Measurements from ENCODE around the gene BNIPL.

Gene BNIPL

GRCh38 chr1:151036356-151036755 lies at the start of gene BNIPL:
BNIPL (plus strand) TSS chr1:151036586; CDS start chr1:151036726, 140 bp downstream.
- H3K4me3 ChIP-seq, result no peak within 1 kb of the TSS
- H3K36me3 ChIP-seq (replicated peaks), result peaks cover 11% of the 10 kb centered on the region
- in situ Hi-C loops (cut with MboI; ENCODE audit: low sequenced_read_pairs), result no loop called here
- no peak for DNase-seq (ENCODE audit: low spot score in 2 of 2)
- H3K27me3 ChIP-seq (ENCODE audit: low read depth), result no peaks in the 10 kb centered on the region
- H3K4me1 ChIP-seq, result no peaks in the 10 kb centered on the region
- H3K9me3 ChIP-seq, result no peaks in the 10 kb centered on the region

GRCh38 chr1:150987924-150988323 lies 48.5 kb upstream of the BNIPL start:
- H3K4me1 ChIP-seq, result no peaks in the 10 kb centered on the region
- in situ Hi-C loops (cut with MboI; ENCODE audit: low sequenced_read_pairs), result no loop called here
- no peaks in the 10 kb centered on the region for H3K27me3 ChIP-seq (ENCODE audit: low read depth)
- H3K9me3 ChIP-seq, result no peaks in the 10 kb centered on the region
- H3K4me3 ChIP-seq, result no peak overlapping the region
- no peaks in the 10 kb centered on the region for H3K36me3 ChIP-seq (replicated peaks)
- no peak for DNase-seq (ENCODE audit: low spot score in 2 of 2)

- in situ Hi-C loops (cut with MboI; ENCODE audit: low sequenced_read_pairs), result no loop called here
- no peak for DNase-seq (ENCODE audit: low spot score in 2 of 2)
- no peaks in the 10 kb centered on the region for H3K9me3 ChIP-seq
- no peak overlapping the region for H3K4me3 ChIP-seq
- H3K36me3 ChIP-seq (replicated peaks), result peaks cover 4% of the 10 kb centered on the region; the same call in 1 of the 2 replicates
- H3K4me1 ChIP-seq, result no peaks in the 10 kb centered on the region
- no peaks in the 10 kb centered on the region for H3K27me3 ChIP-seq (ENCODE audit: low read depth)
Observed at GRCh38 chr1:150992626-150993025, 43.8 kb upstream of the BNIPL start.

- Histone ChIP-seq H3K9me3 (no peaks in the 10 kb centered on the region), H3K4me1 (no peaks in the 10 kb centered on the region), H3K36me3 (replicated peaks) (peaks cover 7% of the 10 kb centered on the region; the same call in 1 of the 2 replicates), H3K4me3 (no peak overlapping the region), H3K27me3 (ENCODE audit: low read depth) (no peaks in the 10 kb centered on the region)
- DNase-seq (ENCODE audit: low spot score in 2 of 2), result no peak
- in situ Hi-C loops (cut with MboI; ENCODE audit: low sequenced_read_pairs), result no loop called here
Observed at GRCh38 chr1:150994248-150994647, 42.1 kb upstream of the BNIPL start.

GRCh38 chr1:150995460-150995859 lies 40.9 kb upstream of the BNIPL start:
- DNase-seq (ENCODE audit: low spot score in 2 of 2), result no peak
- Histone ChIP-seq H3K9me3 (no peaks in the 10 kb centered on the region), H3K36me3 (replicated peaks) (peaks cover 7% of the 10 kb centered on the region; the same call in 1 of the 2 replicates), H3K4me1 (no peaks in the 10 kb centered on the region), H3K27me3 (ENCODE audit: low read depth) (no peaks in the 10 kb centered on the region), H3K4me3 (no peak overlapping the region)
- in situ Hi-C loops (cut with MboI; ENCODE audit: low sequenced_read_pairs), result no loop called here

- in situ Hi-C loops (cut with MboI; ENCODE audit: low sequenced_read_pairs), result no loop called here
- Histone ChIP-seq H3K36me3 (replicated peaks) (peaks cover 7% of the 10 kb centered on the region; the same call in 1 of the 2 replicates), H3K27me3 (ENCODE audit: low read depth) (no peaks in the 10 kb centered on the region), H3K4me1 (no peaks in the 10 kb centered on the region), H3K9me3 (no peaks in the 10 kb centered on the region), H3K4me3 (no peak overlapping the region)
- DNase-seq (ENCODE audit: low spot score in 2 of 2), result peak in 1 of 2 experiments; percentile 55
Observed at GRCh38 chr1:150995896-150996295, 40.5 kb upstream of the BNIPL start.

- in situ Hi-C loops (cut with MboI; ENCODE audit: low sequenced_read_pairs), result no loop called here
- no peaks in the 10 kb centered on the region for H3K4me1 ChIP-seq
- no peak overlapping the region for H3K4me3 ChIP-seq
- no peaks in the 10 kb centered on the region for H3K27me3 ChIP-seq (ENCODE audit: low read depth)
- no peaks in the 10 kb centered on the region for H3K9me3 ChIP-seq
- H3K36me3 ChIP-seq (replicated peaks), result peaks cover 7% of the 10 kb centered on the region
- no peak for DNase-seq (ENCODE audit: low spot score in 2 of 2)
Observed at GRCh38 chr1:150997126-150997872, 39.1 kb upstream of the BNIPL start.

- no peak for DNase-seq (ENCODE audit: low spot score in 2 of 2)
- Histone ChIP-seq H3K27me3 (ENCODE audit: low read depth) (no peaks in the 10 kb centered on the region), H3K36me3 (replicated peaks) (peaks cover 7% of the 10 kb centered on the region), H3K4me1 (no peaks in the 10 kb centered on the region), H3K4me3 (no peak overlapping the region), H3K9me3 (no peaks in the 10 kb centered on the region)
- in situ Hi-C loops (cut with MboI; ENCODE audit: low sequenced_read_pairs), result no loop called here
Observed at GRCh38 chr1:150997949-150998348, 38.4 kb upstream of the BNIPL start.

- peaks cover 7% of the 10 kb centered on the region for H3K36me3 ChIP-seq (replicated peaks)
- H3K4me1 ChIP-seq, result peaks cover 2% of the 10 kb centered on the region; the same call in 1 of the 2 replicates
- no peak for DNase-seq (ENCODE audit: low spot score in 2 of 2)
- H3K27me3 ChIP-seq (ENCODE audit: low read depth), result no peaks in the 10 kb centered on the region
- no peaks in the 10 kb centered on the region for H3K9me3 ChIP-seq
- no peak overlapping the region for H3K4me3 ChIP-seq
- in situ Hi-C loops (cut with MboI; ENCODE audit: low sequenced_read_pairs), result no loop called here
Observed at GRCh38 chr1:150999051-150999674, 37.2 kb upstream of the BNIPL start.

- in situ Hi-C loops (cut with MboI; ENCODE audit: low sequenced_read_pairs), result no loop called here
- Histone ChIP-seq H3K4me3 (no peak overlapping the region), H3K27me3 (ENCODE audit: low read depth) (no peaks in the 10 kb centered on the region), H3K9me3 (no peaks in the 10 kb centered on the region), H3K4me1 (peaks cover 2% of the 10 kb centered on the region; the same call in 1 of the 2 replicates), H3K36me3 (replicated peaks) (peaks cover 7% of the 10 kb centered on the region)
- no peak for DNase-seq (ENCODE audit: low spot score in 2 of 2)
Observed at GRCh38 chr1:150999926-151000325, 36.5 kb upstream of the BNIPL start.

GRCh38 chr1:151000408-151000807 lies 36.0 kb upstream of the BNIPL start:
- Histone ChIP-seq H3K4me1 (peaks cover 2% of the 10 kb centered on the region; the same call in 1 of the 2 replicates), H3K36me3 (replicated peaks) (peaks cover 7% of the 10 kb centered on the region)
- in situ Hi-C loops (cut with MboI; ENCODE audit: low sequenced_read_pairs), result no loop called here

GRCh38 chr1:151001602-151002001 lies 34.8 kb upstream of the BNIPL start:
- in situ Hi-C loops (cut with MboI; ENCODE audit: low sequenced_read_pairs), result no loop called here
- no peak for DNase-seq (ENCODE audit: low spot score in 2 of 2)
- H3K4me3 ChIP-seq, result no peak overlapping the region
- H3K9me3 ChIP-seq, result no peaks in the 10 kb centered on the region
- H3K36me3 ChIP-seq (replicated peaks), result peaks cover 7% of the 10 kb centered on the region
- H3K27me3 ChIP-seq (ENCODE audit: low read depth), result no peaks in the 10 kb centered on the region
- H3K4me1 ChIP-seq, result peaks cover 4% of the 10 kb centered on the region

More at GRCh38 chr1:151000408-151000807, 36.0 kb upstream of the BNIPL start:
- Histone ChIP-seq H3K27me3 (ENCODE audit: low read depth) (no peaks in the 10 kb centered on the region), H3K4me3 (no peak overlapping the region), H3K9me3 (no peaks in the 10 kb centered on the region)
- no peak for DNase-seq (ENCODE audit: low spot score in 2 of 2)

- Histone ChIP-seq H3K4me1 (peaks cover 7% of the 10 kb centered on the region), H3K27me3 (ENCODE audit: low read depth) (no peaks in the 10 kb centered on the region), H3K36me3 (replicated peaks) (peaks cover 7% of the 10 kb centered on the region), H3K4me3 (no peak overlapping the region), H3K9me3 (no peaks in the 10 kb centered on the region)
- DNase-seq (ENCODE audit: low spot score in 2 of 2), result no peak
- in situ Hi-C loops (cut with MboI; ENCODE audit: low sequenced_read_pairs), result no loop called here
Observed at GRCh38 chr1:151002051-151002450, 34.3 kb upstream of the BNIPL start.

- H3K9me3 ChIP-seq, result no peaks in the 10 kb centered on the region
- H3K4me3 ChIP-seq, result no peak overlapping the region
- H3K36me3 ChIP-seq (replicated peaks), result peaks cover 3% of the 10 kb centered on the region
- H3K4me1 ChIP-seq, result peaks cover 12% of the 10 kb centered on the region
- DNase-seq (ENCODE audit: low spot score in 2 of 2), result no peak
- in situ Hi-C loops (cut with MboI; ENCODE audit: low sequenced_read_pairs), result no loop called here
- no peaks in the 10 kb centered on the region for H3K27me3 ChIP-seq (ENCODE audit: low read depth)
Observed at GRCh38 chr1:151002611-151003010, 33.8 kb upstream of the BNIPL start.

Data from HAP-1 (cell line).